ENCODE results near the gene RFX1.

DNA sequence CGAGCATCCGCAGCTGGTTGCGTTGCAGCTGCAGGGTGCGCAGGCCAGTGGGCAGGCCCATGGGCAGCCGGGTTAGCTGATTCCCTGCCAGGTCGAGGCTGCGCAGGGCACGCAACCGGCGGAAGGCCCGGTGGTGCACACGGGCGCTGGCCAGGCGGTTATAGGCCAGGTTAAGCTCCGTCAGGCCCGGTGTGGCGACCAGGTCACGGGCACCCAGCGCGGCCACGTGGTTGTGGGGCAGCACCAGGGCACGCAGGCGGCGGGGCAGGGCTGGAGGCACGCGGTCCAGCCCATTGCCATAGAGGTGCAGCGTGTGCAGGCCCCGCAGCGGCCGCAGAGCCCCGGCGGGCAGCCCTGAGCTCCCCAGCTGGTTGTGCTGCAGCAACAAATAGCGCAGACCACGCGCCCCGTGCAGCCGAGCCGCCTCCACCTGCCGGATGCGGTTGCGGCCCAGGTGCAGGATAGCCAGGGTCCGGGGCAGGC is 73.2 kb downstream of the RFX1 start:
- TF ChIP-seq MXD4 (CRISPR knock-in tag; IDR thresholded peaks at IDR 0.05; ENCODE audit: borderline replicate concordance) (no peak), ZNF263 (CRISPR knock-in tag; IDR thresholded peaks at IDR 0.05; ENCODE audit: low read depth) (no peak), CTCF (IDR thresholded peaks at IDR 0.05) (no peak)
- TF ChIP-seq, protein P1, sequence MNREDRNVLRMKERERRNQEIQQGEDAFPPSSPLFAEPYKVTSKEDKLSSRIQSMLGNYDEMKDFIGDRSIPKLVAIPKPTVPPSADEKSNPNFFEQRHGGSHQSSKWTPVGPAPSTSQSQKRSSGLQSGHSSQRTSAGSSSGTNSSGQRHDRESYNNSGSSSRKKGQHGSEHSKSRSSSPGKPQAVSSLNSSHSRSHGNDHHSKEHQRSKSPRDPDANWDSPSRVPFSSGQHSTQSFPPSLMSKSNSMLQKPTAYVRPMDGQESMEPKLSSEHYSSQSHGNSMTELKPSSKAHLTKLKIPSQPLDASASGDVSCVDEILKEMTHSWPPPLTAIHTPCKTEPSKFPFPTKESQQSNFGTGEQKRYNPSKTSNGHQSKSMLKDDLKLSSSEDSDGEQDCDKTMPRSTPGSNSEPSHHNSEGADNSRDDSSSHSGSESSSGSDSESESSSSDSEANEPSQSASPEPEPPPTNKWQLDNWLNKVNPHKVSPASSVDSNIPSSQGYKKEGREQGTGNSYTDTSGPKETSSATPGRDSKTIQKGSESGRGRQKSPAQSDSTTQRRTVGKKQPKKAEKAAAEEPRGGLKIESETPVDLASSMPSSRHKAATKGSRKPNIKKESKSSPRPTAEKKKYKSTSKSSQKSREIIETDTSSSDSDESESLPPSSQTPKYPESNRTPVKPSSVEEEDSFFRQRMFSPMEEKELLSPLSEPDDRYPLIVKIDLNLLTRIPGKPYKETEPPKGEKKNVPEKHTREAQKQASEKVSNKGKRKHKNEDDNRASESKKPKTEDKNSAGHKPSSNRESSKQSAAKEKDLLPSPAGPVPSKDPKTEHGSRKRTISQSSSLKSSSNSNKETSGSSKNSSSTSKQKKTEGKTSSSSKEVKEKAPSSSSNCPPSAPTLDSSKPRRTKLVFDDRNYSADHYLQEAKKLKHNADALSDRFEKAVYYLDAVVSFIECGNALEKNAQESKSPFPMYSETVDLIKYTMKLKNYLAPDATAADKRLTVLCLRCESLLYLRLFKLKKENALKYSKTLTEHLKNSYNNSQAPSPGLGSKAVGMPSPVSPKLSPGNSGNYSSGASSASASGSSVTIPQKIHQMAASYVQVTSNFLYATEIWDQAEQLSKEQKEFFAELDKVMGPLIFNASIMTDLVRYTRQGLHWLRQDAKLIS (CRISPR knock-in tag; IDR thresholded peaks at IDR 0.05; ENCODE audit: borderline replicate concordance) = no peak
